Measurements from ENCODE around the gene EIF2B1. TPM values are rescaled to one million over a fixed set of nuclear protein-coding genes. Genes with fewer than 3 reads are reported as not detected.
A peak's percentile ranks its signal among the peaks of the same experiment; 100 is the strongest.

The EIF2B1 gene
- total and polyA plus RNA-seq, 9 of the 15 experiments (the other 6 are each of a cell fraction or from before 2014, with no cell fraction given) = 35.7 to 195 (median 67.8) TPM

DNA sequence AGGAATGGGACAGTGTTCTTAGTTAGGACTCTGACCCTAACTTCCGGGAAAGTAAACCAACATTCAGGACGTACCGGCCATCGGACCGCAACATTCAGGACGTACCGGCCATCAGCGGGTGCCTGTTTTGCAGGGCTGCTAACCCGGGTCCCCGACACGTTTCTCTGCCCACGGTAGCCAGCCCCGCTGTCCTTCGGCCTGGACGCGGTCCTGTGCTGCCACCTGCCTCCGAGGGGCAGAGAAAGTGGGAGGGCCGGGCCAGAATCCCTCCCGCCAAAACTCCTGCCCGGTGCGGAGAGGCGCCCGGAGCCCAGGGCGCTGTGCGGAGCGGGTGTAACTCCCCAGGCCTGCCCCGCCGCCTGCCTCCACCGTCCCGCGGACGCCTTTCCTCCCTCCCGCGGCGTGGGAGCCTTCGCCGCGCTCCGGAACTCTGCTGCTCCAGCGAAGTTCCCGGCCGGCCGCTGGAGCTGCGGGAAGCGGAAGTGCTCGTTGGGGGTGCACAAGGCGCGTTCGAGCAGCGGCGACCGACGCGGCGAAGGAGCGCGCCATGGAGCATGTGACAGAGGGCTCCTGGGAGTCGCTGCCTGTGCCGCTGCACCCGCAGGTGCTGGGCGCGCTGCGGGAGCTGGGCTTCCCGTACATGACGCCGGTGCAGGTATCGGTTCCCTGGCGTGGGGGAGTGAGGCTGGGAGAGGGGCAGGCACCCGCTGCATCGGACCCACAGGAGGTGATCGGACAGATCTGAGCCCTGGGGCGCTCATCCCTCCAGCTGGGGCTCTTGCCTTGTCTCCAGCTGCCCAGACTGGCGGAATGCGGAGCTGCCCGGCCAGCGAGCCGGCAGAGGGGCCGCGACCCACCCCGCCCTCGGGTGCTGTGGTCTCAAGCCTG is 31.6 kb downstream of the EIF2B1 start, which contains the start of gene DDX55 (continued):
- TF ChIP-seq NBN (IDR thresholded peaks at IDR 0.05; ENCODE audit: low read depth) = 0 out of 2 replicates have a peak, but pooled peaks have one; percentile 62
- TF ChIP-seq, protein P1, sequence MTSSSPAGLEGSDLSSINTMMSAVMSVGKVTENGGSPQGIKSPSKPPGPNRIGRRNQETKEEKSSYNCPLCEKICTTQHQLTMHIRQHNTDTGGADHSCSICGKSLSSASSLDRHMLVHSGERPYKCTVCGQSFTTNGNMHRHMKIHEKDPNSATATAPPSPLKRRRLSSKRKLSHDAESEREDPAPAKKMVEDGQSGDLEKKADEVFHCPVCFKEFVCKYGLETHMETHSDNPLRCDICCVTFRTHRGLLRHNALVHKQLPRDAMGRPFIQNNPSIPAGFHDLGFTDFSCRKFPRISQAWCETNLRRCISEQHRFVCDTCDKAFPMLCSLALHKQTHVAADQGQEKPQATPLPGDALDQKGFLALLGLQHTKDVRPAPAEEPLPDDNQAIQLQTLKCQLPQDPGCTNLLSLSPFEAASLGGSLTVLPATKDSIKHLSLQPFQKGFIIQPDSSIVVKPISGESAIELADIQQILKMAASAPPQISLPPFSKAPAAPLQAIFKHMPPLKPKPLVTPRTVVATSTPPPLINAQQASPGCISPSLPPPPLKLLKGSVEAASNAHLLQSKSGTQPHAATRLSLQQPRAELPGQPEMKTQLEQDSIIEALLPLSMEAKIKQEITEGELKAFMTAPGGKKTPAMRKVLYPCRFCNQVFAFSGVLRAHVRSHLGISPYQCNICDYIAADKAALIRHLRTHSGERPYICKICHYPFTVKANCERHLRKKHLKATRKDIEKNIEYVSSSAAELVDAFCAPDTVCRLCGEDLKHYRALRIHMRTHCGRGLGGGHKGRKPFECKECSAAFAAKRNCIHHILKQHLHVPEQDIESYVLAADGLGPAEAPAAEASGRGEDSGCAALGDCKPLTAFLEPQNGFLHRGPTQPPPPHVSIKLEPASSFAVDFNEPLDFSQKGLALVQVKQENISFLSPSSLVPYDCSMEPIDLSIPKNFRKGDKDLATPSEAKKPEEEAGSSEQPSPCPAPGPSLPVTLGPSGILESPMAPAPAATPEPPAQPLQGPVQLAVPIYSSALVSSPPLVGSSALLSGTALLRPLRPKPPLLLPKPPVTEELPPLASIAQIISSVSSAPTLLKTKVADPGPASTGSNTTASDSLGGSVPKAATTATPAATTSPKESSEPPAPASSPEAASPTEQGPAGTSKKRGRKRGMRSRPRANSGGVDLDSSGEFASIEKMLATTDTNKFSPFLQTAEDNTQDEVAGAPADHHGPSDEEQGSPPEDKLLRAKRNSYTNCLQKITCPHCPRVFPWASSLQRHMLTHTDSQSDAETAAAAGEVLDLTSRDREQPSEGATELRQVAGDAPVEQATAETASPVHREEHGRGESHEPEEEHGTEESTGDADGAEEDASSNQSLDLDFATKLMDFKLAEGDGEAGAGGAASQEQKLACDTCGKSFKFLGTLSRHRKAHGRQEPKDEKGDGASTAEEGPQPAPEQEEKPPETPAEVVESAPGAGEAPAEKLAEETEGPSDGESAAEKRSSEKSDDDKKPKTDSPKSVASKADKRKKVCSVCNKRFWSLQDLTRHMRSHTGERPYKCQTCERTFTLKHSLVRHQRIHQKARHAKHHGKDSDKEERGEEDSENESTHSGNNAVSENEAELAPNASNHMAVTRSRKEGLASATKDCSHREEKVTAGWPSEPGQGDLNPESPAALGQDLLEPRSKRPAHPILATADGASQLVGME (CRISPR knock-in tag; IDR thresholded peaks at IDR 0.05) = peak; percentile 91
- peak; percentile 48 to 84; a peak in 3 of 4 replicates for TF ChIP-seq NONO (IDR thresholded peaks at IDR 0.05; ENCODE audit: low read depth in 2 of 2, low read length in 1 of 2)
- no peak for TF ChIP-seq ZNF445 (CRISPR knock-in tag; IDR thresholded peaks at IDR 0.05; ENCODE audit: low read depth)
- TF ChIP-seq XRCC3 (IDR thresholded peaks at IDR 0.05) = no peak; the same call in 1 of the 2 replicates
- no peak for TF ChIP-seq ETV6 (IDR thresholded peaks at IDR 0.05; ENCODE audit: borderline replicate concordance in 1 of 2, low read depth in 2 of 2, low read length in 1 of 2)
- TF ChIP-seq ETV6 (CRISPR knock-in tag; IDR thresholded peaks at IDR 0.05; ENCODE audit: borderline replicate concordance) = peak; percentile 67; the same call in 1 of the 2 replicates
- no peak for TF ChIP-seq ARNT (IDR thresholded peaks at IDR 0.05)
- TF ChIP-seq KLF6 (CRISPR knock-in tag; IDR thresholded peaks at IDR 0.05; ENCODE audit: borderline replicate concordance) = 0 out of 2 replicates have a peak, but pooled peaks have one; percentile 30
- TF ChIP-seq ZNF444 (CRISPR knock-in tag; IDR thresholded peaks at IDR 0.05) = no peak
- TF ChIP-seq TRIM24 (IDR thresholded peaks at IDR 0.05) = peak in 1 of 2 experiments; percentile 100; a peak in 2 of 4 replicates
- TF ChIP-seq ZNF668 (CRISPR knock-in tag; IDR thresholded peaks at IDR 0.05) = peak; percentile 59; the same call in 1 of the 2 replicates
- TF ChIP-seq DIDO1 (tag; IDR thresholded peaks at IDR 0.05; ENCODE audit: low read depth) = peak; percentile 98
- TF ChIP-seq, protein P2, sequence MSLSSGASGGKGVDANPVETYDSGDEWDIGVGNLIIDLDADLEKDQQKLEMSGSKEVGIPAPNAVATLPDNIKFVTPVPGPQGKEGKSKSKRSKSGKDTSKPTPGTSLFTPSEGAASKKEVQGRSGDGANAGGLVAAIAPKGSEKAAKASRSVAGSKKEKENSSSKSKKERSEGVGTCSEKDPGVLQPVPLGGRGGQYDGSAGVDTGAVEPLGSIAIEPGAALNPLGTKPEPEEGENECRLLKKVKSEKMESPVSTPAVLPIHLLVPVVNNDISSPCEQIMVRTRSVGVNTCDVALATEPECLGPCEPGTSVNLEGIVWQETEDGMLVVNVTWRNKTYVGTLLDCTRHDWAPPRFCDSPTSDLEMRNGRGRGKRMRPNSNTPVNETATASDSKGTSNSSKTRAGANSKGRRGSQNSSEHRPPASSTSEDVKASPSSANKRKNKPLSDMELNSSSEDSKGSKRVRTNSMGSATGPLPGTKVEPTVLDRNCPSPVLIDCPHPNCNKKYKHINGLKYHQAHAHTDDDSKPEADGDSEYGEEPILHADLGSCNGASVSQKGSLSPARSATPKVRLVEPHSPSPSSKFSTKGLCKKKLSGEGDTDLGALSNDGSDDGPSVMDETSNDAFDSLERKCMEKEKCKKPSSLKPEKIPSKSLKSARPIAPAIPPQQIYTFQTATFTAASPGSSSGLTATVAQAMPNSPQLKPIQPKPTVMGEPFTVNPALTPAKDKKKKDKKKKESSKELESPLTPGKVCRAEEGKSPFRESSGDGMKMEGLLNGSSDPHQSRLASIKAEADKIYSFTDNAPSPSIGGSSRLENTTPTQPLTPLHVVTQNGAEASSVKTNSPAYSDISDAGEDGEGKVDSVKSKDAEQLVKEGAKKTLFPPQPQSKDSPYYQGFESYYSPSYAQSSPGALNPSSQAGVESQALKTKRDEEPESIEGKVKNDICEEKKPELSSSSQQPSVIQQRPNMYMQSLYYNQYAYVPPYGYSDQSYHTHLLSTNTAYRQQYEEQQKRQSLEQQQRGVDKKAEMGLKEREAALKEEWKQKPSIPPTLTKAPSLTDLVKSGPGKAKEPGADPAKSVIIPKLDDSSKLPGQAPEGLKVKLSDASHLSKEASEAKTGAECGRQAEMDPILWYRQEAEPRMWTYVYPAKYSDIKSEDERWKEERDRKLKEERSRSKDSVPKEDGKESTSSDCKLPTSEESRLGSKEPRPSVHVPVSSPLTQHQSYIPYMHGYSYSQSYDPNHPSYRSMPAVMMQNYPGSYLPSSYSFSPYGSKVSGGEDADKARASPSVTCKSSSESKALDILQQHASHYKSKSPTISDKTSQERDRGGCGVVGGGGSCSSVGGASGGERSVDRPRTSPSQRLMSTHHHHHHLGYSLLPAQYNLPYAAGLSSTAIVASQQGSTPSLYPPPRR (CRISPR knock-in tag; IDR thresholded peaks at IDR 0.05; ENCODE audit: borderline replicate concordance) = no peak
- TF ChIP-seq DACH1 (IDR thresholded peaks at IDR 0.05; ENCODE audit: partially characterized antibody) = no peak
